ENCODE data around the gene BBLN. TPM values are rescaled to one million over a fixed set of nuclear protein-coding genes. Genes with fewer than 3 reads are reported as not detected.
"Not testable (repeated sequence)": the region's sequence is repeated elsewhere in the genome, so short reads cannot be mapped to it uniquely, and the experiment has no call there.

BBLN gene
- total and polyA plus RNA-seq, 8 donors = 23.1 to 133 (median 34.7) TPM

DNA sequence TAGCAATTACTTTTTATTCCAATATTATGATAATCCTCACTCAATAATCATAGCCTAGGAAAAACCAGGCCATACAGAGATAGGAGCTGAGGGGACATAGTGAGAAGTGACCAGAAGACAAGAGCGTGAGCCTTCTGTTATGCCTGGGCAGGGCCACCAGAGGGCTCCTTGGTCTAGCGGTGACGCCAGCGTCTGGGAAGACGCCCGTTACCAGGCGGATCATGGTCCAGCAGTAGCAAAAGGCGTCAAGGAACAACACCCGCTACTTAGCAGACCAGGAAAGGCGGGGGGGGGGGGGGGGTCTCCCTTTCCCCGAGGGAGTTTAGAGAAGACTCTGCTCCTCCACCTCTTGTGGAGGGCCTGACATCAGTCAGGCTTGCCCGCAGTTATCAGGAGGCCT is 21.4 kb downstream of the BBLN start:
- H3K27me3 ChIP-seq; H3K4me1 ChIP-seq; FAIRE-seq; H3K4me3 ChIP-seq; H3K9me3 ChIP-seq; H3K27ac ChIP-seq; intact Hi-C loops (cut with DNase I): not testable (repeated sequence)
- TF ChIP-seq, protein P1, sequence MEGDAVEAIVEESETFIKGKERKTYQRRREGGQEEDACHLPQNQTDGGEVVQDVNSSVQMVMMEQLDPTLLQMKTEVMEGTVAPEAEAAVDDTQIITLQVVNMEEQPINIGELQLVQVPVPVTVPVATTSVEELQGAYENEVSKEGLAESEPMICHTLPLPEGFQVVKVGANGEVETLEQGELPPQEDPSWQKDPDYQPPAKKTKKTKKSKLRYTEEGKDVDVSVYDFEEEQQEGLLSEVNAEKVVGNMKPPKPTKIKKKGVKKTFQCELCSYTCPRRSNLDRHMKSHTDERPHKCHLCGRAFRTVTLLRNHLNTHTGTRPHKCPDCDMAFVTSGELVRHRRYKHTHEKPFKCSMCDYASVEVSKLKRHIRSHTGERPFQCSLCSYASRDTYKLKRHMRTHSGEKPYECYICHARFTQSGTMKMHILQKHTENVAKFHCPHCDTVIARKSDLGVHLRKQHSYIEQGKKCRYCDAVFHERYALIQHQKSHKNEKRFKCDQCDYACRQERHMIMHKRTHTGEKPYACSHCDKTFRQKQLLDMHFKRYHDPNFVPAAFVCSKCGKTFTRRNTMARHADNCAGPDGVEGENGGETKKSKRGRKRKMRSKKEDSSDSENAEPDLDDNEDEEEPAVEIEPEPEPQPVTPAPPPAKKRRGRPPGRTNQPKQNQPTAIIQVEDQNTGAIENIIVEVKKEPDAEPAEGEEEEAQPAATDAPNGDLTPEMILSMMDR (IDR thresholded peaks at IDR 0.05) = peak in 1 of 4 donors; percentile 17
- WGBS, 2 donors = 42% methylated on average over 10 to 12 of the region's 12 CpGs
- DNase-seq = peak in 1 of 6 donors; percentile 39
- ATAC-seq = peak in 1 of 4 donors; percentile 25
- peaks cover 7 to 57% (median 33%) of the 10 kb centered on the region in 3 donors for H3K36me3 ChIP-seq

GRCh38 chr9:128182893-128183588 is 23.0 kb downstream of the BBLN start:
- intact Hi-C loops (cut with DNase I) = no loop called here
- Histone ChIP-seq H3K27me3 (no peaks in the 10 kb centered on the region), H3K4me3 (no peak overlapping the region), H3K4me1 (no peaks in the 10 kb centered on the region), H3K9me3 (no peaks in the 10 kb centered on the region), H3K27ac (no peak overlapping the region), H3K36me3 (peaks cover 7 to 48% (median 32%) of the 10 kb centered on the region in 3 donors)
- FAIRE-seq = no peak
- TF ChIP-seq, protein P1 (IDR thresholded peaks at IDR 0.05) = no peak
- DNase-seq = no peak
- no peak for ATAC-seq
- 93 to 97% methylated on average over 12 of the region's 12 CpGs for WGBS, 2 donors

DNA sequence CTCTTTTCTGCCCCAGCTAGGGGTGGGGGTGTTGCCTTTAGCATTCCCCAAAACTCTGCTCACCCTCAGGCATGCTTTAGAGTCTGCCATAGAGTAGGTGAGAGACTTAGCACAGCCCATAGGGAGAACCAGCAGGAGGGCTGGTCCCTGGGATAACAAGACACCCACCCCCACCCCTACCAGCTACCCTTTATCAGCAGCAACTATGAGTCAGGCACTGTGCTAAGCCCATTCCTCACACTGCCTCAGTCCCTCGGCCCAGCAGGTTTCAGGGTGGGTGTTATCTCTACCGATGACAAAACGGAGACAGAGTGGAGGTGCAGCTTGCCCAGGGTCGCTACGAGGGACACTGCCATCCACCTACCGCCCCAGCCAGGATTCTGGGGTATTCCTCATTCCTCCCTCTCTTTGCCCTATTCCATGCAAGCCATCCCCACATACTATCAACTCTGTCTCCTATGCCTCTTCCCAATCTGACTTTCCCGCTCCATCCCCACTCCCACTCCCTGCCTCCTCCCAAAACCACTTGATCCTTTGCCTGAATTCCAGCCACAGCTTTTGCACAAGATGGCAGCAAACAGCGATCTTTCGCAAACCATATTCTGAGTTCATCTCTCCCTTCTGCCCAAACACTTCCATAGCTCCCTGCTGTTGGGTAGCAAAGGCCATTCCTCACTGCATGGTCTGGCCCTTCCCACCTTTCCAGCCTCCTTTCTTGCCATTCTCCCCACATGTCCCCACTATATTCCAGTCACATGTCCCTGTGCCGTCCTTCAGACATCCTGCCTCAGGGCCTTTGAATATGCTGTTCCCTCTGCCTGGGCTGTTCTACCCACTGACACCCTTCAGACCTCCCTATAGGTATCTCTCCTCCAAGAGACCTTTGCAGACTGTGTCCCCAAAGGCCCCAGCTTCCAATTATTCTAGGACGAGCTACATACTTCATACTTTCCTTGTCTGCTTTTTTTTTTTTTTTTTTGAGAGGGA is 26.2 kb downstream of the BBLN start:
- H3K36me3 ChIP-seq = peaks cover 0 to 25% (median 6%) of the 10 kb centered on the region in 3 donors
- H3K9me3 ChIP-seq = no peaks in the 10 kb centered on the region
- DNase-seq = no peak
- no peak overlapping the region for H3K4me3 ChIP-seq
- intact Hi-C loops (cut with DNase I) = no loop called here
- WGBS, 2 donors = 91 to 94% methylated on average over 11 of the region's 11 CpGs
- FAIRE-seq = no peak
- no peaks in the 10 kb centered on the region for H3K27me3 ChIP-seq
- H3K4me1 ChIP-seq = peaks cover 0 to 8% (median 6%) of the 10 kb centered on the region in 3 donors
- no peak for ATAC-seq
- no peak overlapping the region for H3K27ac ChIP-seq
- TF ChIP-seq, protein P1 (IDR thresholded peaks at IDR 0.05) = no peak

GRCh38 chr9:128187361-128187760 is 27.3 kb downstream of the BBLN start:
- ATAC-seq (no peak), FAIRE-seq (no peak), DNase-seq (no peak)
- WGBS, 2 donors = 91 to 92% methylated on average over 2 of the region's 2 CpGs
- peaks cover 0 to 25% (median 6%) of the 10 kb centered on the region in 3 donors for H3K36me3 ChIP-seq
- no peaks in the 10 kb centered on the region for H3K27me3 ChIP-seq
- H3K9me3 ChIP-seq = no peaks in the 10 kb centered on the region
- peaks cover 0 to 8% (median 6%) of the 10 kb centered on the region in 3 donors for H3K4me1 ChIP-seq
- TF ChIP-seq, protein P1 (IDR thresholded peaks at IDR 0.05) = no peak
- H3K4me3 ChIP-seq = no peak overlapping the region
- intact Hi-C loops (cut with DNase I) = no loop called here
- H3K27ac ChIP-seq = no peak overlapping the region

Data from pancreas (tissue), 10 donors.